ENCODE data around the gene FOXE1. TPM values are rescaled to one million over a fixed set of nuclear protein-coding genes. Genes with fewer than 3 reads are reported as not detected.
A peak's percentile ranks its signal among the peaks of the same experiment; 100 is the strongest.

FOXE1 gene
- total and polyA plus RNA-seq, 2 of the 13 experiments (the other 11 are each of a cell fraction or from before 2014, with no cell fraction given): not detected

- TF ChIP-seq ZNF407 (CRISPR knock-in tag; IDR thresholded peaks at IDR 0.05; ENCODE audit: not compliant biosample characterization): no peak
- no peak for TF ChIP-seq SIX1 (CRISPR knock-in tag; IDR thresholded peaks at IDR 0.05; ENCODE audit: borderline replicate concordance)
- TF ChIP-seq TEAD3 (CRISPR knock-in tag; optimal IDR thresholded peaks at IDR 0.05; ENCODE audit: borderline replicate concordance): peak; percentile 22
- TF ChIP-seq ZNF292 (CRISPR knock-in tag; IDR thresholded peaks at IDR 0.05; ENCODE audit: borderline replicate concordance, low read depth): peak; percentile 51; the same call in 1 of the 2 replicates
- TF ChIP-seq SALL1 (CRISPR knock-in tag; IDR thresholded peaks at IDR 0.05): peak; percentile 30; the same call in 1 of the 2 replicates
- peak; percentile 27; the same call in 1 of the 2 replicates for TF ChIP-seq ZNF687 (CRISPR knock-in tag; IDR thresholded peaks at IDR 0.05)
- no peak for TF ChIP-seq ZBTB43 (CRISPR knock-in tag; conservative IDR thresholded peaks at IDR 0.05)
- TF ChIP-seq FOXA3 (CRISPR knock-in tag; IDR thresholded peaks at IDR 0.05): 0 out of 2 replicates have a peak, but pooled peaks have one; percentile 14
- no peak for TF ChIP-seq PLRG1 (conservative IDR thresholded peaks at IDR 0.05)
- no peak for TF ChIP-seq SOX13 (IDR thresholded peaks at IDR 0.05)
- TF ChIP-seq SOX13 (CRISPR knock-in tag; conservative IDR thresholded peaks at IDR 0.05 in 1 of 2, IDR thresholded peaks at IDR 0.05 in 1 of 2): 0 out of 4 replicates have a peak, but pooled peaks of 1 of the 2 experiments have one; percentile 11
- peak; percentile 37; the same call in 1 of the 2 replicates for TF ChIP-seq RXRA (CRISPR knock-in tag; IDR thresholded peaks at IDR 0.05)
- TF ChIP-seq ZNF20 (CRISPR knock-in tag; IDR thresholded peaks at IDR 0.05): no peak
- no peak for TF ChIP-seq MEIS2 (CRISPR knock-in tag; IDR thresholded peaks at IDR 0.05)
Measured at GRCh38 chr9:97830884-97831829, 21.9 kb upstream of the FOXE1 start (continued).
